HG03060 (cell line): Measurements from ENCODE around the gene GGTLC2.
"Not testable (repeated sequence)": the region's sequence is repeated elsewhere in the genome, so short reads cannot be mapped to it uniquely, and the experiment has no call there.

Source experiments
- ATAC-seq: cut with Tn5 transposase; IDR thresholded peaks from one replicate; pipeline ENCODE4 v1.9.1; 2021; ENCODE audit warnings: low read depth, moderate number of reproducible peaks; ENCODE audit not compliant: unreplicated experiment

GGTLC2 gene

GRCh38 chr22:22666307-22667091, 22.1 kb downstream of the GGTLC2 start:
- ATAC-seq = no peak

- ATAC-seq = no peak
Observed at GRCh38 chr22:22667966-22668880, 23.8 kb downstream of the GGTLC2 start.

GRCh38 chr22:22669093-22669492, 24.7 kb downstream of the GGTLC2 start:
- ATAC-seq = no peak

GRCh38 chr22:22670076-22670795, 25.8 kb downstream of the GGTLC2 start:
- no peak for ATAC-seq

GRCh38 chr22:22671506-22671905, 27.1 kb downstream of the GGTLC2 start:
- ATAC-seq = no peak

- no peak for ATAC-seq
Observed at GRCh38 chr22:22673099-22673498, 28.7 kb downstream of the GGTLC2 start.

GRCh38 chr22:22673628-22674027, 29.2 kb downstream of the GGTLC2 start:
- ATAC-seq = no peak

GRCh38 chr22:22674467-22674866, 30.1 kb downstream of the GGTLC2 start:
- ATAC-seq = no peak

GRCh38 chr22:22678970-22679369, 34.6 kb downstream of the GGTLC2 start:
- ATAC-seq = no peak

- no peak for ATAC-seq
Observed at GRCh38 chr22:22680396-22680795, 36.0 kb downstream of the GGTLC2 start.

GRCh38 chr22:22681221-22681739, 36.9 kb downstream of the GGTLC2 start:
- ATAC-seq = no peak

GRCh38 chr22:22682196-22682595, 37.8 kb downstream of the GGTLC2 start:
- ATAC-seq = no peak

- ATAC-seq = no peak
Observed at GRCh38 chr22:22682807-22683667, 38.6 kb downstream of the GGTLC2 start.

GRCh38 chr22:22683668-22684361, 39.4 kb downstream of the GGTLC2 start:
- ATAC-seq = no peak

GRCh38 chr22:22684580-22685561, 40.5 kb downstream of the GGTLC2 start:
- no peak for ATAC-seq

- no peak for ATAC-seq
Observed at GRCh38 chr22:22685586-22685985, 41.2 kb downstream of the GGTLC2 start.

GRCh38 chr22:22686202-22687115, 42.0 kb downstream of the GGTLC2 start:
- ATAC-seq = not testable (repeated sequence)
